Renal pelvis (tissue), 4 donors: ENCODE results near the gene ADPRS. TPM values are rescaled to one million over a fixed set of nuclear protein-coding genes. Genes with fewer than 3 reads are reported as not detected.
A peak's percentile ranks its signal among the peaks of the same experiment; 100 is the strongest.

Experiments used
- DNase-seq: peaks from one replicate; pipeline ENCODE4 v3.0.0-alpha.2; 2013
- polyA plus RNA-seq, 3 donors: library from polyadenylated mRNA; unstranded; fragments of 120-200 nt; gene quantifications; one replicate each; pipeline ENCODE4 v1.2.1, GENCODE V29; 2013; ENCODE audit not compliant: insufficient read length in 3 of 3

Gene ADPRS
- polyA plus RNA-seq, 3 donors: 35.6 to 40.0 (median 36.8) TPM

DNA sequence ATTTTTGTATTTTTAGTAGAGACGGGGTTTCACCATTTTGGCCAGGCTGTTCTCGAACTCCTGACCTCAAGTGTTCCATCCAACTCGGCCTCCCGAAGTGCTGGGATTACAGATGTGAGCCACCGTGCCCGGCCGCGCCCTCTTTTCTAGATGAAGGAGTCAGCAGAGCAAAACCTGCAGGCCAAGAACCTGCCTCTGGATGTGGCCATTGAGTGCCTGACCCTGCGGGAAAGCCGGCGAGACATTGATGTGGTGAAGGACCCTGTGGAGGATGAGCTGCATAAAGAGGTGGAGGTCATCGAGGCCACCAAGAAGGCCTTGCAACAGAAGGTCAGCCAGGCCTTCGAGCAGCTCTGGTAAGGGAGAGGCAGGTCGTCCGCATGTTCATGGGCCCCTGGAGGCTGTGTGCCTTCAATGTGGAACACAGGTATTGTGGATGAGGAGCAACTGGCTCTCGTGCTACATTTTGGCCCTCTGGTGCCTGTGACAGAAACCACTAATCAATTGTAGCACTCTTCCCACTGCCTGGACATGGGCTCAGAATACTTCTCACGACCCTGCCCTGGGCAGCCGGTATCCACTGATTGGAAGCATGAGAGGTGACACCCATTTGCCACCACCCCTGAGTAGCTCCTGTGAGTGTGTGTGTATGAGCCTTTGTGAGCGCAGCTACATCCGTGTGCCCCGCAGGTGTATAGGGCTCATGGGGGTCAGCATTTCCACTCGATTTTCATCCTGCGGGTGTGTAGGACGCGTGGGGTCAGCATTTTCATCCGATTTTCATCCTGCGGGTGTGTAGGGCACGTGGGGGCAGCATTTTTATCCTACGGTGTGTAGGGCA lies 2.8 kb upstream of the ADPRS start:
- DNase-seq: no peak

DNA sequence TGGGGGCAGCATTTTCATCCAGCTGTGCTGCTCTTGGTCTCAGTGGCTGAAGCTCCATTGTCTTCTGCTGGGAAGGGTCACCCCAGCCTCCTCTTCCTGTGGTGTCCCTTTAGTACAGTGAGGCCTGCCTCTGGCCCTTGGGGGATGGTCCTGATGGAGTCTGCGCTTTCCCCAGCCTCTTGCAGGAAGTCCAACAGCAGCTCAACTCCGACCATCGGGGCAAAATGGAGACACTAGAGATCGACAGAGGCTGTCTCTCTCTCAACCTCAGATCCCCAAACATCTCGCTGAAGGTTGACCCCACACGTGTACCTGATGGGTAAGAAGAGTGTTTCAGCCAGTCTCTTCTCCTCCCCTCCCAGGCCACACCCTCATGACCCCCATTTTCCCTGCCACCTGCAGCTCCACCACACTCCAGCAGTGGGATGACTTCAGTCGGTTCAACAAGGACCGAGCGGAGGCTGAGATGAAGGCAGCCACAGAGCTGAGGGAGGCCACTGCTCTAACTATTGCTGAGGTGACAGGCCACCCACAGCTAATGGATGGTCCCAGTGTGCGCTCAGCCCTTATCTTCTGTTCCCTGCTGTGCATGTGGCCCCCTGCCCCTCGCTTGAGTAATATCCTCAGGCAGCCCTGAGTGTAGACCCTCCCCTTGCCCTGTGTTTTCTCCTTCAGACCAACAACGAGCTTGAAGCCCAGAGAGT lies 2.0 kb upstream of the ADPRS start:
- DNase-seq: no peak

DNA sequence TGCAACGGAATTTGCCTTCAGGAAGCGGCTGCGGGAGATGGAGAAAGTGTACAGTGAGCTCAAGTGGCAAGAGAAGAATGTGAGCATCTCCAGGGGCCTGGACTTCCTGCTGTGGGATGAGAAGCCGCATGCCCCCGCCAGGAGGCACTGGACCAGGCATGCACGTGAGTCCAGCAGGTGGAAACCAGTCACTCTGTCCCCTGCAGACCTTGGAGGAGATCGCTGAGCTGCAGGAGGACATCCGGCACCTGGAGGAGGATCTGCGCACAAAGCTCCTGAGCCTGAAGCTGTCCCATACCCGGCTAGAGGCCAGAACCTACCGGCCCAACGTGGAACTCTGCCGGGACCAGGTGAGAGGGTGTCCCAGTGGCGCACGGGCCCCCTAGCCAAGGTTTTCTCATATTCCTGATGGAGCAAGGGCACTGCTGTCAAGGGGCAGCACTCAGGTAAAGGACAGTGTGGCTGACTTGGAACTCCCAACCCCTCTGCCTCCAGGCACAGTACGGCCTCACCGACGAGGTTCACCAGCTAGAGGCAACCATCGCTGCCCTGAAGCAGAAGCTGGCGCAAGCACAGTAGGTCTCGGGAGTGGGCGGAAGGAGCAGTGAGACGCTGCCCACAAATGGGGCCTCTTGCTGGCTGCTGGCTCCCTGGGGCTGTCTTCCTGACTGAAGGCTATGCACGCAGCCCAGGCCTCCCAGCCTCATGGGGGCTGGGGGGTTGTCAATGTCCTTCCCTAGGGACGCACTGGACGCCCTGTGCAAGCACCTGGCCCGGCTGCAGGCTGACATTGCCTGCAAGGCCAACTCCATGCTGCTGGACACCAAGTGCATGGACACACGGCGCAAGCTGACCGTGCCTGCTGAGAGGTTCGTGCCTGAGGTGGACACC lies 1.2 kb upstream of the ADPRS start:
- no peak for DNase-seq

DNA sequence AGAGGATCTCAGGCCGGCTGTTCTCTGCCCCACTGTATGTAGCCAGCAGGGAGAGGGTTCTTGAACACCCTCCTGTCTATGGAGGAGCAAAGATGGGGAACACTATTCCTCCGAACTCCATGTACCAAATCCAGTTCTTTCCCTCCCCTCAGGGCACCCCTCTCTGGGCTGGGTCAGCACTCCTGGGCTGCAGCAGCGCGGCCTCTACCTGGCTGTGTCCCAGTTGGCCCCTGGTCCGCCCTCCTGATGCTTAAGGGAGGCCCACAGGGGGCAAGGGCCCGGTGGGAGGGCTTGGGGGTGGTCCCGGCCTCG lies 471 bp upstream of the ADPRS start:
- no peak for DNase-seq

DNA sequence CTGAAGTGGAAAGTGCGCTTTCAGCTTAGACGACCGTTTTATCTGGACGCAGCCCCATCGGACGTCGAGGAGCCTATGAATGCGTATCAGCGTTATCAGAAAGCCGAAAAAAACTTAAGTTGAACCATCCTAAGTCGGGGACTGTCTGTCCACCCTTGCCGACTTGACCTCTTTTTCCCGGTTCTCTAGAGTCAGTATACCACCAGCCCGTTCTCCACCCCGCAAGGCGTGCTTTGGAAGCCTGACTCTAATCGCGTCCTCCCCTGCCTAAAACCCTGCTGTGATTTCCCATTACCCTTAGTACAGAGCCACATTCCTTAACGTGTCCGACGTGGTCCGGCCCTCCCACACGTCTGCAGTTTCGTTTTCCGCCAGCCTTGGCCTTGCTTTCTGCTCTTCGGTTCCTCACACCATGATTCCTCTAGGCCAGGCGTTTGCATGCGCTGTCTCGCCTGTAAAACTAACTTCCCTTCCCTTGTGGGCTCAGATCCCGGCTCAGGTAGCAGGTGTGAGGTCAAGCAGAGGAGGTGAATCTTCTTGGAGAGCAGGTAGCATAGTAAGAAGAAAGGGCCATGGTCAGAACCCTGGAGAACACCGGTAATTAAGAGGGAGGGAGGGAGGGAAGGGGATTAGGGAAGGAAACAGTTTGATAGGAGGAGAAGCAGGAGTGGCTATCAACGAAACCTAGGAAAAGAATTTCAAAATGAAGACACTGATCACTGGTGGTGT lies 865 bp downstream of the ADPRS start:
- peak; percentile 46 for DNase-seq

DNA sequence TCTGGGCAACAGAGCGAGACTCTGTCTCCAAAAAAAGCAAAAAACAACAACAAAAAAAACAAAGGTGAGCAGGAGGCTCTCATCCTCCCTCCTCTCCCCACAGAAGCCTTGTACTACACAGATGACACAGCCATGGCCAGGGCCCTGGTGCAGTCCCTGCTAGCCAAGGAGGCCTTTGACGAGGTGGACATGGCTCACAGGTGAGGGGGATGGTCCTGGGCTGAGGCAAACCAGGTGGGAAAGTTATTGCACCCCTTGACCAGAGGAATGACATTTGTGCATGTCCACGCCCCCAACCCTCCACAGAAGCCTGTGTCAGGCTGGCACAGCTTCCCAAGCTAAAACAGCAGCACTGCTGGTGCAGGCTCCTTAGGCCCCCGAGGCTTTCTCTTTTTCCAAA lies 2.4 kb downstream of the ADPRS start:
- no peak for DNase-seq

DNA sequence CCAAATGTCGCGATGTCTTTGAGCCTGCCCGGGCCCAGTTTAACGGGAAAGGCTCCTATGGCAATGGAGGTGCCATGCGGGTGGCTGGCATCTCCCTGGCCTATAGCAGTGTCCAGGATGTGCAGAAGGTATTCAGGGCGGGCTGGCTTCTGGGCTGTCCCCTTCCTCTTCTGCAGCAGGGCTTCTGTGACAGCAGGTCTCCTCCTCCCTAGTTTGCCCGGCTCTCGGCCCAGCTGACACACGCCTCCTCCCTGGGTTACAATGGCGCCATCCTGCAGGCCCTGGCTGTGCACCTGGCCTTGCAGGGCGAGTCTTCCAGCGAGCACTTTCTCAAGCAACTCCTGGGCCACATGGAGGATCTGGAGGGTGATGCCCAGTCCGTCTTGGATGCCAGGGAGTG lies 3.0 kb downstream of the ADPRS start:
- no peak for DNase-seq

DNA sequence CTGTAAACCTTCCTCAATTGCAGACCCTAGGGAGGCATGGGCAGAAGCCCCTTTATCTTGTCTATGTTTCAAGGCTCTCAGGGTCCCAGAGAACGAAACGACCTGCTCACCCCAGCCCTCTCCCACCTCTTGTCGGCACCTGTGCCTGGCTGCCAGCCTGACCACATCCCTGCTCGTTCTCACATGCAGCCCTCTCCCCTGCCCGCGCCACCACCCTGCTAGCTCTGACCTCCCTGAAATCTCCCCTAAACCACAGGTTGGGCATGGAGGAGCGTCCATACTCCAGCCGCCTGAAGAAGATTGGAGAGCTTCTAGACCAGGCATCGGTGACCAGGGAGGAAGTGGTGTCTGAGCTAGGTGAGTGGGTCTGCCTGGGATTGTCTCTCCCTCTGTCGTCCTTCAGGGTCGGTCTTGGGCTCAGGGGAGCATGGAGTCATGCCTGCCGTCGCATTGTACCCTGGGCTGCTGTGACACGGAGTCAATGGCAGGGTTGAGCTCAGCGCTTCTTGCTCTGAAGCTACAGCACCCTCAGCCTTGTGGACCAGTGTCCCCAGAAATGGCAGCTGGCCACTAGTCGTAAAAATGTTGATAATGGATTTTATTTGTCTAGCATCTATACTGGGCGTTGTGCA lies 3.6 kb downstream of the ADPRS start:
- DNase-seq: no peak

DNA sequence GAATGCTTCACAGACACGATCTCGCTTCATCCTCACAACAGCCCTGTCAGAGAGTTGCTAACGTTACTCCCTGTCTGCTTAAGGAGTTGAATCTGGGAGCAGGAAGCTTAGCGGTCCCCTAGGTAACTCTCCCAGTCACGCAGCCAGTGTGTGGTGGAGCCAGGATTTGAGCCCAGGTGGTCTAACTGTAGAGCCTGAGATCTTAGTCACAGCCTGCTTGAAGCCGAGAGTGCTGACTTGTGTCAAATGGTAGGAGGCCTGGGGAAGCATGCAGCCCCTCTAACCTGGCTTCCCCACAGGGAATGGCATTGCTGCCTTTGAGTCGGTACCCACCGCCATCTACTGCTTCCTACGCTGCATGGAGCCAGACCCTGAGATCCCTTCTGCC lies 4.1 kb downstream of the ADPRS start:
- no peak for DNase-seq

DNA sequence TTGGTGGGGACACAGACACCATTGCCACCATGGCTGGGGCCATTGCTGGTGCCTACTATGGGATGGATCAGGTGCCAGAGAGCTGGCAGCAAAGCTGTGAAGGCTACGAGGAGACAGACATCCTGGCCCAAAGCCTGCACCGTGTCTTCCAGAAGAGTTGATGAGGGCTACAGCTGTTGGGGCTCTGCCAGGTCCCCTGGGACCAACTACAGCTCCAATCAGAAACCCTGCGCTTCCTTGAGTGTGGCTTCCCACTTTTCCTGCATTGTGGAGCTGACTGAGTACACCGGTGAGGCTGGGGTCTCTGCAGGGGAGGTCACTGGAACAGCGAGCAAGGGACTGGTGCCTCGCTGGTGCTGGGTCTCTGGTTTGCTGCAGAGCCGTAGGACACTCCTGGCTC lies 4.5 kb downstream of the ADPRS start:
- DNase-seq: no peak

DNA sequence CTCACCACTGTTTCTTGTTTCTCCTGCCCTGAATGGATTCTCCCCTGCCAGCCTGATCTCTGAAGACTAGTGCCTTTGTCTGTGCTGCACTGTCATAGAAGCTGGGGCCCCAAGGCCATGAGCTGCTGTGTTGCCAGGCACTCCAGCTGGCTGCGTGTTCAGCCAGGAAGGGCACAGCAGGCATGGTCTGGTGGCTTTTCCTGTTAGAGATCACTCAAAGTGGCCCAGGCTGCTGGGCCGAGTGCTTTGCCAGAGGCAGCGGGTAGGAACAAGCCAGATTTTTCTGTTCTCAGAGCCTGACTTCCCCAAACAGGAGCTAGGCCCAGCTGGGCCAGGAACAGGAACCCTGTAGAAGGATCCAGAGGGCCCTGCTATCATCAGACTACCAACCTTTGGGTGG lies 5.2 kb downstream of the ADPRS start:
- no peak for DNase-seq

DNA sequence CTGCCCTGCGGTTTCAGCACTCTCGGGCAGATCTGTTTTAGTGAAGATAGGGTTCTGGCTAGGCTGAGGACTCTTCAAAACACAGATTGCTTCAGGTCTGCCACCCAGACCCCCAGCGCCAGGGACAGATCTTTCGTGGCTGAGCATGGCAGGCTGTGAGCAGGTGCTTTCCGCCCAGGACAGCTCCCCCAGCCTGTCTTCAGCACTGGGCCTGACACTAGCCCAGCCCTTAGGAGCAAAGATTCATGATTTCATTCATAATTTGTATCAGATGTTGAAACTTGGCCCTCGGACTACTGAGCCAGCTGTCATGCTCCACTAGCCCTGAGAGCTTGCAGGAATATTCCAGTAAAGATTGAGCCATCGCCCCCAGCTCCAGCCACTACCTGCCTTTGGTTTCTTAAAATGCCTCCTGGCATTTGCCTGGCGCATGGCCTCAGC lies 5.9 kb downstream of the ADPRS start:
- no peak for DNase-seq

DNA sequence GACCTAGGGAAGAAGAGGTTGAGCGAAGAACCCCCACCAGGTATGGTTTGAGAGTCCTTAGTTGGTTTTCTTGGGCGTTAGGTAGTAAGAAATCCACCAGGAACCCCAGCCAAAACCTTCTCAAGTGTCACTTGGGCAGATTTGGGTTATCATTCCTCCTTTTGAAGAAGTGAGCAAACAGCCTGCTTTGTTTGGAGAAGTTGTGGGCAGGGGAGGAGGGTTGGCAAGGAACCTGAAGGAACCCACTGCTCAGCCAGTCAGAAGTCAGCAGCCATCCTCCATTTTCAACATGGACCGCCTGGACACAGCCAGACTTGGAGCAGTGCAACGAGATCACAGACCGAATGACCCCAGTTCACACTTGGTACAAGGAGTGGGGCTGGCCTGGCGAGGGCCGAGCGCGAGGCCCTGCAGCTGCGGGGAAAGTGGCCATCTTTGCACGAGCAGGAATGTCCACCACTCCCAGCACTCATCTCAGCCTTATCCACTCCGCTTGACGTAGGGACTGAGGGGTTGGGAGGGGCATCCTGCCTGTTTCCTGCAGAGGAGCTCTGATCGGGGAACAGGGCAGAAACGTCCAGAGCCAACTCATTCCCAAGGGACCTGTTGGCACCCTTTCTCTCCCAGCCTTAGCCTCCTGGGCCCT lies 7.2 kb downstream of the ADPRS start:
- no peak for DNase-seq

DNA sequence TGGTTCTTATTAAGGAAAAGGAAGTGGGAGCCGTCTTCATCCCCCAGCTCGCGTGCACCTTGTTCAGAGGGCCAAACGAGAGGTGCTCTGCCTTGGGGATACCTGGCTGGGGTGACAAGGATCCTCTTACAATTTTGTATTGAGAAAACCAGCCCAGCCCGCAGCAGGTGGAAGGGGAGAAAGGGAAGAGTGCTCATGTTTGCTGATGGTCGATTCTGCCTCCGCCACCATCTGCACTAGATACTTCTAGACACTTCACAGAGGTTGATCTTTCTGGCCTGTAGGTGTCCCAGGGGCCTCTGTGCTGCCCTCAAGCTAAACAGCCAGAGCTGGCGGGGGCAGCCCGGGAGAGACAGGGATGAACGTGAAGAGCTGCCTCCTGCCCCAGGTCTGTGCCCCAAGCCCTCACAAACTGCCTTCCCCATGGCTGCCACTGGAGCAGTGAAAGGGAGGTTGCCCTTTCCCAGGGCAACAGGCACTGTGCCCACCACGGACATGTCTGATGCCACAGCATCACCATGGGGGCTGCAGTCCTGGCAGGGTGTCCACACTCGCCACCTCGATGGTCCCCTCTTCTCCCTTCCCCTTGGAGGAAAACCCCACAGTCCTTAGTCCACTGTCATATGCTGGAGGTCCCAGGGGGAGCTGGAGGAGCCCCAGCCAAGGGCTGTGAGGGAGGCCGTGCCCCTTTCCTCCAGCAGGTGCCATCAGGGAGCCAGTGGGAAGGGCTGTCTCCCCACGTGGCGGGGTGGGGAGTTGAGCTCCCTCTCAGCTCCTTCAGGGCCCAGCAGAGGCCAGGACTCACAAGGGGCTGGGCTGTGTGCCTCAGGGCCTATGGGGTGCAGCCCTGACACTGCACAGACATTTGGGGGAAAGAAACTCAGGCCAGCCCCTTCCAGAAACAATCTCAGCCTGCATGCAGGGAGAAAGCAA lies 8.1 kb downstream of the ADPRS start:
- no peak for DNase-seq

DNA sequence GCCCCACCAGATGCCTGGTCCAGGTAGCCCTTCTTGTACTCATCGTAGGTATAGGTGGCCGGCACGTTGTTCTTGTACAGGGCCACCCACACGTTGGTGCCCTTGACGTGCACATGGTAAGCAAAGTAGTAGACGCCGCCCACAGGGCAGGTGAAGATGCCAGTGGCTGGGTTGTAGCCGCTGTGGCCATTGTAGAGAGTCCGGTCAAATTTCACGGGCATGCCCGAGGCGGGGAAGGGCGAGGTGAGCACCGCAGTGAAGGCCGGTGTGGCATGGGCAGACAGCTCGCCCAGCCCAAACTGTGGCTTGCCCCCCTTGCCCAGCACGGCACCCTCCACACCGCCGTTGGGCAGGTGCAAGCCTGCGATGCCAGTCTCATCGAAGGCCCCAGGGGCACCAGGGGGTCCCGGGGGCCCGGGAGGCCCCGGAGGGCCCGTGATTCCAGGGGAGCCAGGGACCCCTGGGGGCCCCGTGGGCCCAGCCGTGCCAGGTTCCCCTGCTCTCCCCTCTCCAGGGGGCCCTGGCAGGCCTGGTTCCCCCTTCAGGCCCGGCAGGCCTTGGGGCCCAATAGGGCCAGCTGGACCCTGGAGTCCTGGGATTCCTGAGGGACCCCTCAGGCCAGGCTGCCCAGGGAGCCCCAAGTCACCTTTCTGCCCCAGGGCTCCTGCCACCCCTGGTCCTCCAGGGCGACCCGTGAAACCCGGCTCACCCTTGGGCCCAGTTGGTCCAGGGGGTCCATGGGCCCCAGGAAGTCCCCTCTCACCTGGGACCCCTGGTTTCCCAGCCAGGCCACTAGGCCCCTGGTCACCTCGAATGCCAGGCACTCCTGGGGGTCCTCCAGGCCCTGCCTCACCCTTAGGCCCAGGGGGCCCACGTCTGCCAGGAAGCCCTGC lies 9.2 kb downstream of the ADPRS start:
- no peak for DNase-seq

DNA sequence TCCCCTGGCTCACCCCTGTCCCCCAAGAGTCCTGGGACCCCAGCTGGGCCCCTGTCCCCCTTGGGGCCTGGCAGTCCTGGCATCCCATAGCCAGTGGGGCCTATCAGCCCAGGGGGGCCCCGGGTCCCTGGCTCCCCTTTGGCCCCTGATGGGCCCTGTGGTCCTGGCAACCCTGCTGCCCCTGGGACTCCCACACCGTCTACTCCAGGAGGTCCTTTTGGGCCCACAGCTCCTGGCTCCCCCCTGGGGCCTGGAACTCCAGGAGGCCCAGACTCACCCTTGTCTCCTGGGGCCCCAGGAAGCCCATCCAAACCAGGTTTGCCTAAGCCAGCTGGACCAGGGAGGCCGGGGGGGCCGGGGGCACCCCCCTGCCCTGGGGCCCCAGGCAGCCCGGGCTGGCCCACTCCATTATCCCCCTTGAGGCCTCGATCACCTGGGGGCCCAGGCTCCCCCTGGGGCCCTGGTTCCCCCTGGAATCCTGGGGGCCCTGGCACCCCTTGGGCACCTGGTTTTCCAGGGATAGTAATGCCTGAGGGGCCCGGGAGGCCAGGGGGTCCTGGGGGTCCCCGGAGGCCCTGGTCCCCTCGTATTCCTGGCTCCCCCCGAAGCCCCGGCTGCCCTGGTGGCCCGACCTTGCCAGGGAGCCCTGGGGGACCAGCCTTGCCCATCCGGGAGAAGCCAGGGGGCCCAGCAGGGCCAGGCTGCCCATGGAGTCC lies 10.1 kb downstream of the ADPRS start:
- DNase-seq: no peak

DNA sequence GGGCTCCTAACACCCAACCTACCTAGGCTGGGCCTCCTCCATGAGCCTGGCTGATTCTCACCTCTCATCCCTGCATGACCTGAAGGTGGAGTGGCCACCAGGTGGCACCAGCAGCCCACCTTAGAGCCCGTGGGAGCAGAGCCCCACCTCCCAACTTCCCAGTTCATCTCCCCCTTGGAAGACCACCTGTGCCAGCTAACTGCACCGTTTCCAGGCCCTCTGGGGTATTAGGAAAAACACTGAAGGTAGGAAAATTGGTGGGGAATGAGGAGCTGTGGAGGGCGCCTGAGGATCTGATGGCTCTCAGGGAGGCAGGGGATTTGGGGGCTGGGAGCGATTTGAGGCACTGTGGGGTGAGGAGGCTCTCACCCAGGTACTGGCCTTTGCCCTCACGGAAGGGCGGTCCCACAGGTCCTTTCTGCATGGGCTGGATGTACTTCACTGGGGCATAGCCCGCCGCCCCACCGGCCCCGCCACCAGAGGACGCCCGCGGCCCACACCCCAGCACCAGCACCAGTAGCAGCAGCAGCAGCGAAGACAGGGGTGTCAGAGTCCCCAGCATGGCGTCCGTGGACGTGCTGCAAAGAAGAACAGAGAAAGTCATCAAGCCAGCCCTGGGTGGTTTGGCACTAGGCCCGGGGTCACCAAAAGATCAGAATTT lies 11.1 kb downstream of the ADPRS start:
- peak; percentile 66 for DNase-seq
